IPS DF 6.9 (cell line): ENCODE results near the gene ALG1.

ENCODE experiments used
- DNase-seq: peaks from one replicate; pipeline ENCODE4 v3.0.0-alpha.2; 2013; ENCODE audit warnings: low read depth, low spot score
- H3K27ac ChIP-seq: one replicate; pipeline ENCODE4 v1.5.1; 2013; ENCODE audit warnings: low read length, control low read depth
- H3K27me3 ChIP-seq: 2 replicates; pipeline ENCODE4 v1.6.1; 2013; ENCODE audit warnings: mild to moderate bottlenecking, low read length; ENCODE audit not compliant: control insufficient read depth, insufficient read depth
- H3K36me3 ChIP-seq: 2 replicates; pipeline ENCODE4 v1.6.1; 2013; ENCODE audit warnings: low read length; ENCODE audit not compliant: control insufficient read depth, insufficient read depth
- H3K4me1 ChIP-seq: 2 replicates; pipeline ENCODE4 v1.6.1; 2013; ENCODE audit warnings: low read length; ENCODE audit not compliant: control insufficient read depth, insufficient read depth
- H3K4me3 ChIP-seq: 2 replicates; pipeline ENCODE4 v1.5.1; 2013; ENCODE audit warnings: mild to moderate bottlenecking, low read length
- H3K9me3 ChIP-seq: 2 replicates; pipeline ENCODE4 v1.6.1; 2013; ENCODE audit warnings: low read length, inconsistent platforms; ENCODE audit not compliant: control insufficient read depth, insufficient read depth
- WGBS: extraction: QIAGEN DNeasy Blood & Tissue Kit; methylation state at CpG from one replicate; pipeline ENCODE4 v1.1.7; 2013; ENCODE audit warnings: mixed read lengths, missing lambda C conversion rate; ENCODE audit not compliant: insufficient read length, insufficient coverage; 5-methylcytosine and 5-hydroxymethylcytosine counted together

The ALG1 gene

DNA sequence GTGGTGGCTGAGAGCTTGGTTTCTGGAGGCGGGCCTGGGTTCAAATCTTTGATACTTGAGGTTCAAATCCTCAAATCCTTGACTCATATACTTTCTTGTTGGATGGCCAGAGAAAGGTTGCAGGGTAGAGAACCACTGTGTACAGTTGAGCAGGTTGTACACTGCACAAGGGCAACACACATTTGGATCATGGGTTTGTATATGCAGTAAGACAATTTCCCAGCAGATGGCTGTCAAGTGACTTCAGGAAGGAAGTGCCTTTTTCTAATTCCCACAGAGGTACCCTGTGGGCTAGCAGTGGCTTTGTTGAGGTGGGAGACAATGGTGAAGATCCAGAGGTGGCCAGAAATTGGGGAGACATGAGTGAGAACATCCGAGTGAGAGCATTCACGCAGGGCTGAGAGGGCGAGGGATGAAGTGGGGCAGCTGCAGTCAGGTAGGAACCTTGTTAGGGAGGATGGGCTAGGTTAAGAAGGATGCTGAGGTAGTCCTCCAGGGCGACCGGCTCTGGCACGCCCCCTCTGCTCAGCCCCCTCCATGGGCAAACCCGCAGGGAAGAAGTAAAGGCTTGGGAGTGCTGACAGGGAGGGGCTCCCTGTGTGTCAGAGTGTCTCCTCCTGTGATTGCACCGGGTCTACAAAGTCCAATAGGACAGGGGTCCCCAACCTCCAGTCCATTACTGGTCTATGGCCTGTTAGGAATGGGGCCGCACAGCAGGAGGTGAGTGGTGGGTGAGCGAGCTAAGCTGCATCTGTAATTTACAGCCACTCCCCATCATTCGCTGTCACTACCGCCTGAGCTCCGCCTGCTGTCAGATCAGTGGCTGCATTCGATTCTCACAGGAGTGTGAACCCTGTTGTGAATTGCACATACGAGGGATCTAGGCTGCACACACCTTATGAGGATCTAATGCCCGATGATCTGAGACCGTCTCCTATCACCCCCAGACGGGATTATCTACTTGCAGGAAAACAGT is 8.6 kb upstream of the ALG1 start:
- Histone ChIP-seq H3K4me3 (no peak overlapping the region), H3K27ac (no peak overlapping the region), H3K9me3 (no peaks in the 10 kb centered on the region), H3K4me1 (peaks cover 11% of the 10 kb centered on the region), H3K27me3 (no peaks in the 10 kb centered on the region), H3K36me3 (no peaks in the 10 kb centered on the region)
- WGBS: no CpG with 5 or more reads among the region's 19 CpGs
- no peak for DNase-seq

DNA sequence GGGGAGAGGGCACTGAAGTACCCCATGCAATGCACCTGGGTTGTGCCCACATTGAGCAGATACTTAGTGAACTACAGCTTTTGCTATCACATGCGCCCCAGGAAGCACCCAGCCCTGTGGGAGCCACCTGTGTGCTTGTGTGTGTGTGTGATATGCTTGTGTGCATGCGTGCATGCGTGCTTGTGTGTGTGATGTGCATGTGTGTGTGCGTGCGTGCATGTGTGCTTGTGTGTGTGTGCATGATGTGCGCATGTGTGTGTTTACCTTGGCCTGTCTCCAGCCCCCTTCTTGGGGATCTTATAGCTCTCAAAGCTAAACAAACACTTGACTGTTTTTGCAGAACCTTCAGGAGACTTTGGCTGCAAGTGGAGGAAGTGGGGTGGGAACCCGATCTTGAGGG is 6.7 kb upstream of the ALG1 start:
- no peaks in the 10 kb centered on the region for H3K9me3 ChIP-seq
- no peak overlapping the region for H3K4me3 ChIP-seq
- H3K4me1 ChIP-seq: peaks cover 5% of the 10 kb centered on the region
- no peaks in the 10 kb centered on the region for H3K27me3 ChIP-seq
- WGBS: no CpG with 5 or more reads among the region's 7 CpGs
- H3K27ac ChIP-seq: no peak overlapping the region
- H3K36me3 ChIP-seq: no peaks in the 10 kb centered on the region
- no peak for DNase-seq

DNA sequence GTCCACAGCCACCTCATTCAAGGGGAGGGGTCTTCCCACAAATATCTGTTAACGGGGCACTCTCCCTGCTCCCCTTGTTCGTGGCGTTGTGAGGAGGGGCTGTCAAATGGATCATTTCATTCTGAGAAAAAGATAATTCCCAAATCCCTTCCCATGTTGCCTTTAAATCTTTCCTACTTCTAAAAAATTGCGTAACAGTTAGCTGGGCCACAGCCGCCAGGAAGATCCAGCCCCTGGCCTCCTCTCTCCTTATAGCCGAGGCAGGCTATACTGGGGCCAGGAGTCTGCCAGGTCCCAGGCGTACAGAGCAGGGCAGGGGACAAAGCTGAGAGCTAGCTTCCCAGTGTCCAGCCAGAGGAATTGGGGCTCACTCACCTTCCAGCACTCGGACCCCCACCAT is 6.3 kb upstream of the ALG1 start:
- Histone ChIP-seq H3K27ac (no peak overlapping the region), H3K9me3 (no peaks in the 10 kb centered on the region), H3K4me3 (no peak overlapping the region), H3K27me3 (no peaks in the 10 kb centered on the region), H3K4me1 (peaks cover under 1% of the 10 kb centered on the region), H3K36me3 (no peaks in the 10 kb centered on the region)
- WGBS: no CpG with 5 or more reads among the region's 8 CpGs
- DNase-seq: no peak

DNA sequence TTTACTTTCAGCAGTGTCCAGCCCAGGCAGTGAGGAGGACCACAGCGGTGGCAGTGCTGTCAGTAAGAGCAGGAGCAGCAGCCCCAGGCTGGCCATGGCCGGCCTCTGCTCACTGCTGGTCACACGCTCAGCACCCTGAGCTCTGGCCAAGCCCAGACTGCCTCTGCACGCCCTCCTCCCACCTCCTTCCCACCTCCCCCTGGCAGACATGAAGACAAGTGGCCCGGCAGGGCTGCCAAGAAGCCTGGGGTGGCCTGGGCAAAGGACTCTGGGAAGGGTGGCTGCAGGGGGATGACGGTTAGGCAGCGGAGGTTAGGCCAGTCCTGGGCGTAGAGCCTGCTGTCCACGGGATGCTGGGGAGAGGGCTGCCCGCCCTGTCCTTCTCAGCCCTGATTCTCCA is 5.8 kb upstream of the ALG1 start, which contains the start of gene C16orf89:
Gene C16orf89, minus strand, starts transcription at position 144 of the 400 bp plus-strand sequence. Its CDS starts 48 bp downstream, at position 96.
- H3K27me3 ChIP-seq: no peaks in the 10 kb centered on the region
- WGBS: no CpG with 5 or more reads among the region's 10 CpGs

DNA sequence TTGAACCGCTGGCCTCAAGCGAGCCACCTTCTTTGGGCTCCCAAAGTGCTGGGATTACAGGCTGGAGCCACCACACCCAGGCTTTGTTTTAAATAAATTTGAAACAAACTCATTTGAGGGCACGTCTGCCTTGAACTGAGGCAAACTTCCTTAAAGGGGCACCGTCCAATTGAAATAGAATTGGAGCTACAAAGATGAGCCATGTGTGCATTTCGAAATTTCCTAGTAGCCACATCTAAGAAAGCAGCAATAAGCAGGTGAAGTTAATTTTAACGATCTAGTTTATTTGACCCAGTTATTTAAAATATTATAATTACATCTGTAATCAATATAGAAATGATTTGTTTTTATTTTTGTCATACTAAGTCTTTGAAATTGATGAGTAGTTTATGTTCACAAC is 5.1 kb upstream of the ALG1 start:
- Histone ChIP-seq H3K9me3 (no peaks in the 10 kb centered on the region), H3K27me3 (no peaks in the 10 kb centered on the region), H3K4me3 (no peak overlapping the region), H3K27ac (no peak overlapping the region), H3K4me1 (no peaks in the 10 kb centered on the region; the same call in 1 of the 2 replicates), H3K36me3 (no peaks in the 10 kb centered on the region)
- no CpG with 5 or more reads among the region's 6 CpGs for WGBS
- no peak for DNase-seq

More for the DNA sequence above, 5.8 kb upstream of the ALG1 start, which contains the start of gene C16orf89:
- Histone ChIP-seq H3K4me3 (no peak within 1 kb of the TSS), H3K27ac (no peak within 1 kb of the TSS), H3K36me3 (no peaks in the 10 kb centered on the region), H3K4me1 (no peaks in the 10 kb centered on the region; the same call in 1 of the 2 replicates), H3K9me3 (no peaks in the 10 kb centered on the region)
- DNase-seq: no peak

DNA sequence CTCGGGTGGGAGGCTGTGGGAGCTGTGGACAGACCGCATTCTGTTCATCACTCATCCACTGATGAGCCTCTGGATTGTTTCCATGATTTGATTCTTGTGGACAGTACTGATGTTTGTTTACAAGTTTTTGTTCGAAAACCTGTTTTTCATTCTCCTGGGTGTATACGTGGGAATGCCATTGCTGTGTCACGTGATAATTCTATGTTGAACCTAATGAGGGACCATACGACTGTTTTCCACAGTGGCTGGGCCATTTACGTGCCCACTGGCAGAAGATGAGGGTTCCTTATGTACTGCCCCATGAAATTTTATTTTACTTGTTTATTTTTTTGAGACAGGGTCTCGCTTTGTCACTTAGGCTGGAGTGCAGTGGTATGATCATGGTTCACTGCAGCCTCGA is 2.6 kb upstream of the ALG1 start:
- no peaks in the 10 kb centered on the region for H3K9me3 ChIP-seq
- H3K27ac ChIP-seq: no peak overlapping the region
- no peak overlapping the region for H3K4me3 ChIP-seq
- no CpG with 5 or more reads among the region's 9 CpGs for WGBS
- no peaks in the 10 kb centered on the region for H3K36me3 ChIP-seq
- no peaks in the 10 kb centered on the region; the same call in 1 of the 2 replicates for H3K4me1 ChIP-seq
- H3K27me3 ChIP-seq: no peaks in the 10 kb centered on the region
- no peak for DNase-seq

DNA sequence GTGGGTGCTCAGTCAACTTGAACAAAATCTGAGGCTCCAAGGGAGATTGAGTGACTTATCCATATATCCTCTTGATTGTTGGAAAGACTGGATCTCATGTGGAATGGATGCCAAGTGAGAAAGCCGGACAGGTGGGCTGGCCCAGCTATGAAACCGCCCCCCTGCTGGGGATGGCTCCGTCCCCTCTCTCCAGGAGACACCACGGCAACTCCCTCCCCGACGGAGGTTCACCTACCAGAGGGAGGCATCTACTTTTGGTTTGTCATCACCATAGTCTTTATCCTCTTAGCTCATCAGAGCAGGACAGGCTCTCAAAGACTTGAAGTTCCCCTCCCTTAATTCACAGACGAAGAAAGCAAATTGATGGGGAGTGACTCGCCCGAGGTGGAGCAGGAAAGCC is 1.8 kb upstream of the ALG1 start:
- no CpG with 5 or more reads among the region's 9 CpGs for WGBS
- Histone ChIP-seq H3K36me3 (no peaks in the 10 kb centered on the region), H3K4me1 (no peaks in the 10 kb centered on the region; the same call in 1 of the 2 replicates), H3K27ac (no peak overlapping the region), H3K27me3 (no peaks in the 10 kb centered on the region), H3K4me3 (no peak overlapping the region), H3K9me3 (no peaks in the 10 kb centered on the region)
- DNase-seq: no peak

DNA sequence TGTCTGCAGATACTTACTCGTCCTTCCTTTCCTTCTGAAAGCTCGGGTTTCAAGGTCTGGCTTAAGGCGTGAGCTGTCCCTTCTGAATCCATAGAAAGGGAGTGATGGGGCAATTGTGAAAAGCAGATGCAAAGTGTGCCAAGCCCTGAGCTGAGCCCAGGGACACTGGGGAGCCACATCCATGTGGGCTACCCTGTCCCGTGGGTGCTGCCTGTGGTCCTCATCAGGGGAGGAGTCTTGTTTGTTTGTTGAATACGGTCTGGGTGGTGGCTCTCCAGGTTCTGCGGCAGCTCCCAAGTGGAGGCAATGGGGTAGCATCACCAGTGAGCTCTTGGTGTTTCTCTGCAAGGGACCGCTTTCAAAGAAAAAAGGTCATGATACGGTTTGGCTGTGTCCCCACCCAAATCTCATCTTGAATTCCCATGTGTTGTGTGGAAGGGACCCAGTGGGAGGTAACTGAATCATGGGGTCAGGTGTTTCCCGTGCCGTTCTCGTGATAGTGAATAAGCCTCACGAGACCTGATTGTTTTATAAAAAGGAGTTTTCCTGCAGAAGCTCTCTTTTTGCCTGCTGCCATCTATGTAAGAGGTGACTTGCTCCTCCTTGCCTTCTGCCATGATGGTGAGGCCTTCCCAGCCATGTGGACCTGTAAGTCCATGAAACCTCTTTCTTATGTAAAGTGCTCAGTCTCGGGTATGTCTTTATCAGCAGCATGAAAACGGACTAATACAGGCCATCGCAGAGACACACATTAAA is 1.0 kb upstream of the ALG1 start:
- Histone ChIP-seq H3K4me1 (no peaks in the 10 kb centered on the region; the same call in 1 of the 2 replicates), H3K9me3 (no peaks in the 10 kb centered on the region), H3K4me3 (no peak overlapping the region), H3K27ac (no peak overlapping the region), H3K36me3 (peaks cover 4% of the 10 kb centered on the region; the same call in 1 of the 2 replicates), H3K27me3 (no peaks in the 10 kb centered on the region)
- DNase-seq: no peak
- no CpG with 5 or more reads among the region's 15 CpGs for WGBS

DNA sequence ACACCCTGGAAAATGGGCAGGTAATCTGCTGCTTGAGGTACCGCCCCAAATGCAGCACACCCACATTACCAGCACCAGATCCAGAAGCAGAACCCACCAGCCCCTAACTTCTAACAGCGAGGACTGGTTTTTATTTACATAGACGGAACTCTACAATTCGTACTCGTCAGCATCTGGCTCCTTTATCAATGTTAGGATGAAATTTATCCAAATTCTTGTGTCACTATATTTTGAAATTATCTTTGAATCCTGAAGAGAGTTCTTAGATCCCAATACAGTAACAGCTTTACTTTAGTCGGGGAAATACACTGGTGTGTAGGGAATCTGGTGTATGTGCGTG is 332 bp upstream of the ALG1 start:
- Histone ChIP-seq H3K27me3 (no peaks in the 10 kb centered on the region), H3K36me3 (peaks cover 10% of the 10 kb centered on the region), H3K27ac (no peak overlapping the region), H3K4me3 (no peak overlapping the region), H3K4me1 (no peaks in the 10 kb centered on the region; the same call in 1 of the 2 replicates), H3K9me3 (no peaks in the 10 kb centered on the region)
- no peak for DNase-seq
- WGBS: no CpG with 5 or more reads among the region's 7 CpGs
